Caco-2 (cell line): ENCODE results near the gene SPAM1. TPM values are rescaled to one million over a fixed set of nuclear protein-coding genes. Genes with fewer than 3 reads are reported as not detected.
"Not testable (repeated sequence)": the region's sequence is repeated elsewhere in the genome, so short reads cannot be mapped to it uniquely, and the experiment has no call there.

Source experiments
- BruUV-seq: library from RNA; stranded (reverse); fragments of 400-500 nt; replicated peaks from 2 replicates; lab custom pipeline; 2021; lab: Mats Ljungman, UMichigan
- CTCF ChIA-PET: fragments of 300-600 bp; sonication (Branson Sonifier 250); formaldehyde crosslinking; loops from one replicate; lab custom pipeline; 2022; ENCODE audit warnings: antibody characterized with exemption; lab: Charles Lee
- POLR2A ChIA-PET: fragments of 300-600 bp; sonication (Branson Sonifier 250); formaldehyde crosslinking; loops from one replicate; lab custom pipeline; 2022; ENCODE audit warnings: antibody characterized with exemption; lab: Charles Lee
- DNase-seq, 2 experiments: peaks; one replicate each; pipeline versions ENCODE4 v3.0.0 to v3.0.0-alpha.2; 2020 to 2022
- H3K27me3 ChIP-seq: replicated peaks from 2 replicates; pipeline ENCODE4 v1.6.0; 2011; ENCODE audit warnings: low read length; ENCODE audit not compliant: control insufficient read depth, insufficient read depth
- H3K36me3 ChIP-seq: 2 replicates; pipeline ENCODE4 v1.5.1; 2011; ENCODE audit warnings: low read length; ENCODE audit not compliant: control insufficient read depth, insufficient read depth
- H3K4me1 ChIP-seq: fragments of 250-450 bp; sonication (Bioruptor Pico); 2 replicates; pipeline ENCODE4 v1.5.1; 2020; ENCODE audit warnings: mild to moderate bottlenecking
- H3K4me3 ChIP-seq: 2 replicates; pipeline ENCODE4 v1.5.1; 2011; ENCODE audit warnings: low read depth, mild to moderate bottlenecking, control low read depth, low read length
- H3K9me3 ChIP-seq: fragments of 250-450 bp; sonication (Bioruptor Pico); 2 replicates; pipeline ENCODE4 v1.5.1; 2020; ENCODE audit warnings: mild to moderate bottlenecking, moderate library complexity
- H3K27ac Mint-ChIP-seq: one replicate; pipeline ENCODE4 v1.8.0; 2022; ENCODE audit warnings: mixed read lengths; ENCODE audit not compliant: unreplicated experiment
- H3K27me3 Mint-ChIP-seq: one replicate; pipeline ENCODE4 v1.8.0; 2022; ENCODE audit warnings: mixed read lengths; ENCODE audit not compliant: insufficient read depth, unreplicated experiment
- H3K36me3 Mint-ChIP-seq: one replicate; pipeline ENCODE4 v1.8.0; 2022; ENCODE audit warnings: mild to moderate bottlenecking, mixed read lengths; ENCODE audit not compliant: insufficient read depth, unreplicated experiment
- H3K4me1 Mint-ChIP-seq: one replicate; pipeline ENCODE4 v1.8.0; 2022; ENCODE audit warnings: low read depth, mixed read lengths; ENCODE audit not compliant: unreplicated experiment
- H3K4me3 Mint-ChIP-seq: one replicate; pipeline ENCODE4 v1.8.0; 2022; ENCODE audit warnings: mild to moderate bottlenecking, moderate library complexity, mixed read lengths; ENCODE audit not compliant: unreplicated experiment
- H3K9me3 Mint-ChIP-seq: one replicate; pipeline ENCODE4 v1.8.0; 2022; ENCODE audit warnings: mixed read lengths; ENCODE audit not compliant: unreplicated experiment
- intact Hi-C: fragments of 100-400 bp; cut with micrococcal nuclease; formaldehyde crosslinking; loops from one replicate; pipeline ENCODE4 v1.10.0; 2022; ENCODE audit not compliant: unreplicated experiment
- total RNA-seq: library from RNA; stranded (reverse); gene quantifications from 2 replicates; pipeline ENCODE4 v1.2.3, GENCODE V29; 2022
- TF ChIP-seq, protein P1 (sequence below), 2 experiments: fragments of 200-600 bp in 1 of 2; IDR thresholded peaks; 1 replicate in 1 of 2; 2 replicates in 1 of 2; pipeline versions ENCODE4 v1.5.1 to v1.8.0; 2011 to 2022; ENCODE audit warnings: antibody characterized with exemption in 1 of 2, control low read depth in 1 of 2, inconsistent platforms in 1 of 2, low read depth in 1 of 2, low read length in 1 of 2, mild to moderate bottlenecking in 1 of 2, moderate library complexity in 1 of 2; ENCODE audit not compliant: insufficient read depth in 1 of 2, severe bottlenecking in 1 of 2, unreplicated experiment in 1 of 2

SPAM1 gene
- total RNA-seq, 1 experiment from 2014 or later, result not detected

GRCh38 chr7:123881300-123881699 lies 43.7 kb upstream of the SPAM1 start:
- H3K36me3 Mint-ChIP-seq, result no peaks in the 10 kb centered on the region
- CTCF ChIA-PET, result no interaction called here
- no peak for DNase-seq
- intact Hi-C loops, result no loop called here
- no peak overlapping the region for H3K27ac Mint-ChIP-seq
- no TSS peak for BruUV-seq
- H3K4me3 Mint-ChIP-seq, result no peak overlapping the region
- TF ChIP-seq, protein P1, sequence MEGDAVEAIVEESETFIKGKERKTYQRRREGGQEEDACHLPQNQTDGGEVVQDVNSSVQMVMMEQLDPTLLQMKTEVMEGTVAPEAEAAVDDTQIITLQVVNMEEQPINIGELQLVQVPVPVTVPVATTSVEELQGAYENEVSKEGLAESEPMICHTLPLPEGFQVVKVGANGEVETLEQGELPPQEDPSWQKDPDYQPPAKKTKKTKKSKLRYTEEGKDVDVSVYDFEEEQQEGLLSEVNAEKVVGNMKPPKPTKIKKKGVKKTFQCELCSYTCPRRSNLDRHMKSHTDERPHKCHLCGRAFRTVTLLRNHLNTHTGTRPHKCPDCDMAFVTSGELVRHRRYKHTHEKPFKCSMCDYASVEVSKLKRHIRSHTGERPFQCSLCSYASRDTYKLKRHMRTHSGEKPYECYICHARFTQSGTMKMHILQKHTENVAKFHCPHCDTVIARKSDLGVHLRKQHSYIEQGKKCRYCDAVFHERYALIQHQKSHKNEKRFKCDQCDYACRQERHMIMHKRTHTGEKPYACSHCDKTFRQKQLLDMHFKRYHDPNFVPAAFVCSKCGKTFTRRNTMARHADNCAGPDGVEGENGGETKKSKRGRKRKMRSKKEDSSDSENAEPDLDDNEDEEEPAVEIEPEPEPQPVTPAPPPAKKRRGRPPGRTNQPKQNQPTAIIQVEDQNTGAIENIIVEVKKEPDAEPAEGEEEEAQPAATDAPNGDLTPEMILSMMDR (IDR thresholded peaks at IDR 0.05; ENCODE audit: insufficient read depth in 1 of 2, low read depth in 1 of 2, low read length in 1 of 2, severe bottlenecking in 1 of 2, unreplicated experiment in 1 of 2), result no peak
- no peaks in the 10 kb centered on the region for H3K4me1 Mint-ChIP-seq
- no peaks in the 10 kb centered on the region for H3K27me3 Mint-ChIP-seq
- H3K9me3 Mint-ChIP-seq, result no peaks in the 10 kb centered on the region
- Histone ChIP-seq H3K4me3 (no peak overlapping the region), H3K9me3 (no peaks in the 10 kb centered on the region), H3K36me3 (no peaks in the 10 kb centered on the region), H3K4me1 (no peaks in the 10 kb centered on the region), H3K27me3 (no peaks in the 10 kb centered on the region)
- POLR2A ChIA-PET, result no interaction called here

GRCh38 chr7:123883154-123883553 lies 41.9 kb upstream of the SPAM1 start:
- Histone ChIP-seq H3K36me3 (no peaks in the 10 kb centered on the region), H3K4me3 (no peak overlapping the region), H3K27me3 (no peaks in the 10 kb centered on the region), H3K4me1 (0 out of 2 replicates have a peak, but pooled peaks cover 4% of the 10 kb centered on the region), H3K9me3 (no peaks in the 10 kb centered on the region)
- Mint-ChIP-seq H3K4me1 (peaks cover 5% of the 10 kb centered on the region), H3K27ac (no peak overlapping the region), H3K36me3 (no peaks in the 10 kb centered on the region), H3K27me3 (no peaks in the 10 kb centered on the region), H3K4me3 (no peak overlapping the region), H3K9me3 (no peaks in the 10 kb centered on the region)
- intact Hi-C loops, result no loop called here
- TF ChIP-seq, protein P1 (IDR thresholded peaks at IDR 0.05; ENCODE audit: insufficient read depth in 1 of 2, low read depth in 1 of 2, low read length in 1 of 2, severe bottlenecking in 1 of 2, unreplicated experiment in 1 of 2), result no peak
- DNase-seq, result no peak
- POLR2A ChIA-PET, result no interaction called here
- CTCF ChIA-PET, result no interaction called here
- BruUV-seq, result no TSS peak

DNA sequence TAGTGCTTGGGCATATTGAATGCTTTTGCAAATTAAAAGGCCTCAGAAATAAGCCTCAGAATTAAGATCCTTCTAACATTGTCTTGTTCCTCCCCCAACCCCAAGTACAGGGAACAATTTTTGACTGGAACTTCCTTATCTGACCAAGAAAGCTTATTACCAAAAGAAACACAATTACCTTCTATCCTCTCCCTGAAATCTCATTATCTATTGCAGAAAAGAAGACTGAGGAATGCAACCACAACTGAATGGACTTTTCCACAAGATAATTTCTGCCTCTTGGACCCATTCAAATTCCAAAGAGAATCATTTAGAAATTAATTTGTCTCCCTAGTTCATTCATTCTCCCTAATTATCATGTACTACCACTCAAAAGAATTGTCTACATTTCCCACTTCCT lies 36.8 kb upstream of the SPAM1 start:
- Mint-ChIP-seq H3K27me3 (no peaks in the 10 kb centered on the region), H3K9me3 (no peaks in the 10 kb centered on the region), H3K4me1 (peaks cover 11% of the 10 kb centered on the region), H3K4me3 (no peak overlapping the region), H3K36me3 (no peaks in the 10 kb centered on the region), H3K27ac (no peak overlapping the region)
- BruUV-seq, result no TSS peak
- POLR2A ChIA-PET, result no interaction called here
- CTCF ChIA-PET, result no interaction called here
- DNase-seq, result no peak
- Histone ChIP-seq H3K4me3 (no peak overlapping the region), H3K27me3 (no peaks in the 10 kb centered on the region), H3K4me1 (peaks cover 12% of the 10 kb centered on the region; the same call in 1 of the 2 replicates), H3K36me3 (no peaks in the 10 kb centered on the region), H3K9me3 (peaks cover 15% of the 10 kb centered on the region)
- intact Hi-C loops, result no loop called here
- TF ChIP-seq, protein P1 (IDR thresholded peaks at IDR 0.05; ENCODE audit: insufficient read depth in 1 of 2, low read depth in 1 of 2, low read length in 1 of 2, severe bottlenecking in 1 of 2, unreplicated experiment in 1 of 2), result no peak

- BruUV-seq, DNase-seq, H3K4me1 ChIP-seq: not testable (repeated sequence)
These were observed 30.3 kb upstream of the SPAM1 start for GRCh38 chr7:123894753-123895152.

More at GRCh38 chr7:123894753-123895152, 30.3 kb upstream of the SPAM1 start:
- H3K4me3 Mint-ChIP-seq, H3K4me3 ChIP-seq, H3K4me1 Mint-ChIP-seq, H3K36me3 ChIP-seq, H3K36me3 Mint-ChIP-seq, POLR2A ChIA-PET, H3K27ac Mint-ChIP-seq, CTCF ChIA-PET, H3K27me3 ChIP-seq, H3K27me3 Mint-ChIP-seq, intact Hi-C loops: not testable (repeated sequence)
- H3K9me3 ChIP-seq, result peaks cover 18% of the 10 kb centered on the region
- H3K9me3 Mint-ChIP-seq, result peaks cover 19% of the 10 kb centered on the region
